Esophagus muscularis mucosa (tissue), 4 donors: Measurements from ENCODE around the gene CHN1. TPM values are rescaled to one million over a fixed set of nuclear protein-coding genes. Genes with fewer than 3 reads are reported as not detected.

Experiments used
- DNase-seq: peaks from one replicate; pipeline ENCODE4 v3.0.0-alpha.2; 2017; ENCODE audit errors: extremely low spot score
- H3K27ac ChIP-seq, 4 donors: fragments of 200-600 bp; sonication (generic); replicated peaks in 1 of 4; 1 replicate in 3 of 4; 2 replicates in 1 of 4; pipeline ENCODE4 v1.5.1; 2016 to 2019; ENCODE audit warnings: mild to moderate bottlenecking in 1 of 4
- H3K27me3 ChIP-seq, 4 donors: fragments of 200-600 bp; sonication (generic); one replicate each; pipeline versions ENCODE4 v1.5.1 to v1.6.0; 2016 to 2019
- H3K36me3 ChIP-seq, 4 donors: fragments of 200-600 bp; sonication (generic); one replicate each; pipeline ENCODE4 v1.5.1; 2016 to 2019
- H3K4me1 ChIP-seq, 4 donors: fragments of 200-600 bp; sonication (generic); one replicate each; pipeline ENCODE4 v1.5.1; 2016 to 2019
- H3K4me3 ChIP-seq, 4 donors: fragments of 200-600 bp; sonication (generic); 1 replicate in 2 of 4; 2 replicates in 2 of 4; pipeline ENCODE4 v1.5.1; 2016 to 2019; ENCODE audit warnings: mild to moderate bottlenecking in 4 of 4, moderate library complexity in 1 of 4
- H3K9me3 ChIP-seq, 4 donors: fragments of 200-600 bp; sonication (generic); 1 replicate in 3 of 4; 2 replicates in 1 of 4; pipeline ENCODE4 v1.5.1; 2016 to 2019
- CTCF ChIP-seq, 3 experiments: fragments of 200-600 bp in 2 of 3; fragments of 450-650 bp in 1 of 3; sonication (generic) in 2 of 3; IDR thresholded peaks; one replicate each; pipeline ENCODE4 v1.5.1; 2017 to 2019; ENCODE audit warnings: antibody characterized with exemption in 3 of 3, mild to moderate bottlenecking in 2 of 3, moderate library complexity in 1 of 3
- EP300 ChIP-seq: sonication (generic); formaldehyde crosslinking; IDR thresholded peaks from one replicate; pipeline ENCODE4 v1.6.1; 2017; ENCODE audit warnings: antibody characterized with exemption
- POLR2A ChIP-seq: fragments of 450-650 bp; IDR thresholded peaks from one replicate; pipeline ENCODE4 v1.6.1; 2017; ENCODE audit warnings: antibody characterized with exemption, moderate library complexity, mild to moderate bottlenecking, low read depth
- POLR2AphosphoS5 ChIP-seq, 2 donors: sonication (generic); formaldehyde crosslinking; IDR thresholded peaks; one replicate each; pipeline ENCODE4 v1.6.1; 2017; ENCODE audit warnings: antibody characterized with exemption in 2 of 2
- WGBS: methylation state at CpG from one replicate; pipeline ENCODE4 v1.1.5; 2018; 5-methylcytosine and 5-hydroxymethylcytosine counted together
- intact Hi-C: fragments of 100-400 bp; cut with DNase I; formaldehyde crosslinking; loops from one replicate; pipeline ENCODE4 v1.15.1; 2023
- total RNA-seq, 4 donors: library from RNA; depleted of rRNA; stranded (reverse); fragments of >200 nt; gene quantifications; one replicate each; pipeline versions ENCODE4 v1.1.0 to v1.2.1, GENCODE V29; 2016

The CHN1 gene
- total RNA-seq, 4 donors from 2014 or later: 23.2 to 32.3 (median 29.8) TPM

GRCh38 chr2:175039490-175039889 lies 34.3 kb upstream of the CHN1 start:
- Histone ChIP-seq H3K27me3 (no peaks in the 10 kb centered on the region), H3K27ac (no peak overlapping the region), H3K9me3 (no peaks in the 10 kb centered on the region), H3K4me3 (no peak overlapping the region), H3K4me1 (no peaks in the 10 kb centered on the region), H3K36me3 (no peaks in the 10 kb centered on the region)
- 97% methylated on average over 3 of the region's 3 CpGs for WGBS
- TF ChIP-seq CTCF (IDR thresholded peaks at IDR 0.05): no peak
- TF ChIP-seq POLR2AphosphoS5 (IDR thresholded peaks at IDR 0.05): no peak
- intact Hi-C loops: no loop called here
- DNase-seq: no peak

- DNase-seq: no peak
- 88% methylated on average over 5 of the region's 5 CpGs for WGBS
- Histone ChIP-seq H3K9me3 (no peaks in the 10 kb centered on the region), H3K27me3 (no peaks in the 10 kb centered on the region), H3K36me3 (no peaks in the 10 kb centered on the region), H3K4me3 (no peak overlapping the region), H3K27ac (no peak overlapping the region), H3K4me1 (no peaks in the 10 kb centered on the region)
- TF ChIP-seq POLR2AphosphoS5 (IDR thresholded peaks at IDR 0.05) (no peak), CTCF (IDR thresholded peaks at IDR 0.05) (no peak), POLR2A (no peak), EP300 (no peak)
- intact Hi-C loops: no loop called here
Observed at GRCh38 chr2:175039031-175039430, 33.9 kb upstream of the CHN1 start.

- H3K4me1 ChIP-seq: no peaks in the 10 kb centered on the region
- no peaks in the 10 kb centered on the region for H3K27me3 ChIP-seq
- no peak for DNase-seq
- intact Hi-C loops: no loop called here
- H3K36me3 ChIP-seq: no peaks in the 10 kb centered on the region
- H3K27ac ChIP-seq: no peak overlapping the region
- H3K9me3 ChIP-seq: no peaks in the 10 kb centered on the region
- H3K4me3 ChIP-seq: no peak overlapping the region
- 82% methylated on average over 2 of the region's 2 CpGs for WGBS
- TF ChIP-seq POLR2AphosphoS5 (IDR thresholded peaks at IDR 0.05) (no peak), POLR2A (no peak), EP300 (no peak), CTCF (IDR thresholded peaks at IDR 0.05) (no peak)
Observed at GRCh38 chr2:175037941-175038340, 32.8 kb upstream of the CHN1 start.

GRCh38 chr2:175036582-175037018 lies 31.4 kb upstream of the CHN1 start:
- 62% methylated on average over 5 of the region's 5 CpGs for WGBS
- Histone ChIP-seq H3K4me3 (peak overlapping the region in 1 of 4 donors; percentile 18), H3K27me3 (no peaks in the 10 kb centered on the region), H3K36me3 (no peaks in the 10 kb centered on the region), H3K4me1 (no peaks in the 10 kb centered on the region), H3K27ac (no peak overlapping the region), H3K9me3 (no peaks in the 10 kb centered on the region)
- intact Hi-C loops: no loop called here
- no peak for DNase-seq
- TF ChIP-seq POLR2AphosphoS5 (IDR thresholded peaks at IDR 0.05) (no peak), CTCF (IDR thresholded peaks at IDR 0.05) (peak; percentile 37 to 55 (median 40))

- TF ChIP-seq EP300 (no peak), CTCF (IDR thresholded peaks at IDR 0.05) (no peak), POLR2AphosphoS5 (IDR thresholded peaks at IDR 0.05) (no peak), POLR2A (no peak)
- 78% methylated on average over 3 of the region's 3 CpGs for WGBS
- Histone ChIP-seq H3K4me1 (no peaks in the 10 kb centered on the region), H3K27ac (no peak overlapping the region), H3K27me3 (no peaks in the 10 kb centered on the region), H3K36me3 (no peaks in the 10 kb centered on the region), H3K4me3 (no peak overlapping the region), H3K9me3 (no peaks in the 10 kb centered on the region)
- intact Hi-C loops: no loop called here
- DNase-seq: no peak
Observed at GRCh38 chr2:175035806-175036205, 30.6 kb upstream of the CHN1 start.
